Hepatocyte (in vitro differentiated cells): ENCODE measurements around the gene MUC21.

Source experiments
- EZH2 ChIP-seq: fragments of 200-600 bp; sonication (generic); IDR thresholded peaks from 2 replicates; pipeline ENCODE4 v1.6.1; 2016; ENCODE audit warnings: antibody characterized with exemption, mild to moderate bottlenecking, borderline replicate concordance
- EZH2phosphoT487 ChIP-seq: fragments of 200-600 bp; sonication (generic); IDR thresholded peaks from one replicate; pipeline ENCODE4 v1.6.1; 2018; ENCODE audit warnings: antibody characterized with exemption, mild to moderate bottlenecking, low read depth, moderate library complexity; ENCODE audit not compliant: unreplicated experiment, severe bottlenecking
- TF ChIP-seq, protein P1 (sequence below): fragments of 200-600 bp; sonication (generic); IDR thresholded peaks from 2 replicates; pipeline ENCODE4 v1.5.1; 2016; ENCODE audit warnings: antibody characterized with exemption, mild to moderate bottlenecking; ENCODE audit not compliant: poor library complexity

DNA sequence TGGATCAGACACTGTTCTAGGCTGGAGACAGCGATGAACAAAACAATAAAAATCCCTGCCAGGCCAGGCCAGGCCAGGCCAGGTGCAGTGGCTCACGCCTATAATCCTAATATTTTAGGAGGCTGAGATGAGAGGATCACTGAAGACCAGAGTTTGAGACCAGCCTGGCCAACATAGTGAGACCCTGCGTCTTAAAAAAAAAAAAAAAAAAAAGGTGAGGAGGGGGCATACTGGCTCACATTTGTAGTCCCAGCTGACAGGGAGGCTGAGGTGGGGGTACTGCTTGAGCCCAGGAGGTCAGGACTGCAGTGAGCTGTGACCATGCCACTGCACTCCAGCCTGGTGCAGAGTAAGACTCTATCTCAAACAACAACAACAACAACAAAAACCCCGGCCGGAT is 38.2 kb upstream of the MUC21 start:
- TF ChIP-seq, protein P1, sequence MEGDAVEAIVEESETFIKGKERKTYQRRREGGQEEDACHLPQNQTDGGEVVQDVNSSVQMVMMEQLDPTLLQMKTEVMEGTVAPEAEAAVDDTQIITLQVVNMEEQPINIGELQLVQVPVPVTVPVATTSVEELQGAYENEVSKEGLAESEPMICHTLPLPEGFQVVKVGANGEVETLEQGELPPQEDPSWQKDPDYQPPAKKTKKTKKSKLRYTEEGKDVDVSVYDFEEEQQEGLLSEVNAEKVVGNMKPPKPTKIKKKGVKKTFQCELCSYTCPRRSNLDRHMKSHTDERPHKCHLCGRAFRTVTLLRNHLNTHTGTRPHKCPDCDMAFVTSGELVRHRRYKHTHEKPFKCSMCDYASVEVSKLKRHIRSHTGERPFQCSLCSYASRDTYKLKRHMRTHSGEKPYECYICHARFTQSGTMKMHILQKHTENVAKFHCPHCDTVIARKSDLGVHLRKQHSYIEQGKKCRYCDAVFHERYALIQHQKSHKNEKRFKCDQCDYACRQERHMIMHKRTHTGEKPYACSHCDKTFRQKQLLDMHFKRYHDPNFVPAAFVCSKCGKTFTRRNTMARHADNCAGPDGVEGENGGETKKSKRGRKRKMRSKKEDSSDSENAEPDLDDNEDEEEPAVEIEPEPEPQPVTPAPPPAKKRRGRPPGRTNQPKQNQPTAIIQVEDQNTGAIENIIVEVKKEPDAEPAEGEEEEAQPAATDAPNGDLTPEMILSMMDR, result no peak
- TF ChIP-seq EZH2phosphoT487 (no peak), EZH2 (no peak)
